Osteoblast (primary cell): Measurements from ENCODE around the gene AFAP1L2. TPM values are rescaled to one million over a fixed set of nuclear protein-coding genes. Genes with fewer than 3 reads are reported as not detected.

Experiments used
- DNase-seq: peaks from one replicate; pipeline ENCODE4 v3.0.0; 2011; ENCODE audit warnings: low spot score, mixed read lengths; ENCODE audit not compliant: insufficient read length; ENCODE audit errors: missing footprints
- H2AFZ ChIP-seq: 2 replicates; pipeline ENCODE4 v1.6.0; 2011; ENCODE audit warnings: mild to moderate bottlenecking, low read length
- H3K27ac ChIP-seq: 2 replicates; pipeline ENCODE4 v1.5.1; 2011; ENCODE audit warnings: mild to moderate bottlenecking, low read depth, low read length, moderate library complexity
- H3K27me3 ChIP-seq: 2 replicates; pipeline ENCODE4 v1.6.0; 2012; ENCODE audit warnings: mild to moderate bottlenecking, control low read depth, inconsistent platforms, low read length, moderate library complexity; ENCODE audit not compliant: insufficient read depth
- H3K36me3 ChIP-seq: 2 replicates; pipeline ENCODE4 v1.5.1; 2011; ENCODE audit warnings: mild to moderate bottlenecking, low read length, control low read depth, moderate library complexity; ENCODE audit not compliant: insufficient read depth
- H3K4me1 ChIP-seq: 2 replicates; pipeline ENCODE4 v1.5.1; 2011; ENCODE audit warnings: mild to moderate bottlenecking, low read length, control low read depth, moderate library complexity; ENCODE audit not compliant: insufficient read depth
- H3K4me2 ChIP-seq: 2 replicates; pipeline ENCODE4 v1.6.0; 2011; ENCODE audit warnings: mild to moderate bottlenecking, low read length; ENCODE audit not compliant: insufficient read depth
- H3K4me3 ChIP-seq: fragments of 200-600 bp; sonication (generic); 3 replicates; pipeline ENCODE4 v1.5.1; 2012; ENCODE audit warnings: mild to moderate bottlenecking, low read length, inconsistent platforms; ENCODE audit not compliant: insufficient read depth
- H3K79me2 ChIP-seq: 2 replicates; pipeline ENCODE4 v1.6.0; 2012; ENCODE audit warnings: mild to moderate bottlenecking, low read length, control low read depth, inconsistent platforms; ENCODE audit not compliant: insufficient read depth
- H3K9me3 ChIP-seq: 2 replicates; pipeline ENCODE4 v1.5.1; 2011; ENCODE audit warnings: low read depth, low read length, control low read depth
- H4K20me1 ChIP-seq: 2 replicates; pipeline ENCODE4 v1.6.0; 2012; ENCODE audit warnings: mild to moderate bottlenecking, low read length, control low read depth; ENCODE audit not compliant: insufficient read depth
- CTCF ChIP-seq: IDR thresholded peaks from 2 replicates; pipeline ENCODE4 v1.5.1; 2011; ENCODE audit warnings: mild to moderate bottlenecking, low read depth, low read length, moderate library complexity; ENCODE audit errors: extremely low read depth
- total RNA-seq: library from RNA; depleted of rRNA; stranded (reverse); fragments of >200 nt; gene quantifications from 2 replicates; pipeline ENCODE4 v1.2.3, GENCODE V29; 2012

AFAP1L2 gene
- total RNA-seq, 1 donor = 0.36 TPM

GRCh38 chr10:114301951-114302710 is 102.2 kb downstream of the AFAP1L2 start:
- Histone ChIP-seq H3K4me3 (no peak overlapping the region), H3K27me3 (peaks cover 10% of the 10 kb centered on the region), H3K4me2 (no peak overlapping the region), H3K36me3 (no peaks in the 10 kb centered on the region), H3K27ac (no peak overlapping the region), H3K79me2 (no peaks in the 10 kb centered on the region), H3K9me3 (no peaks in the 10 kb centered on the region), H2AFZ (no peak overlapping the region), H4K20me1 (no peaks in the 10 kb centered on the region), H3K4me1 (peaks cover 17% of the 10 kb centered on the region)
- no peak for DNase-seq
- no peak for TF ChIP-seq CTCF

- H3K4me2 ChIP-seq = no peak overlapping the region
- H3K27ac ChIP-seq = no peak overlapping the region
- H3K4me1 ChIP-seq = peaks cover 8% of the 10 kb centered on the region
- peaks cover 10% of the 10 kb centered on the region for H3K27me3 ChIP-seq
- DNase-seq = no peak
- H4K20me1 ChIP-seq = no peaks in the 10 kb centered on the region
- no peak overlapping the region for H2AFZ ChIP-seq
- no peak for TF ChIP-seq CTCF
- no peaks in the 10 kb centered on the region for H3K36me3 ChIP-seq
- no peaks in the 10 kb centered on the region for H3K9me3 ChIP-seq
- H3K79me2 ChIP-seq = no peaks in the 10 kb centered on the region
- no peak overlapping the region for H3K4me3 ChIP-seq
Observed at GRCh38 chr10:114301177-114301576, 103.1 kb downstream of the AFAP1L2 start.

- peaks cover 10% of the 10 kb centered on the region for H3K27me3 ChIP-seq
- no peak overlapping the region for H3K4me2 ChIP-seq
- H3K79me2 ChIP-seq = no peaks in the 10 kb centered on the region
- H4K20me1 ChIP-seq = no peaks in the 10 kb centered on the region
- peaks cover 3% of the 10 kb centered on the region for H3K9me3 ChIP-seq
- H3K36me3 ChIP-seq = no peaks in the 10 kb centered on the region
- TF ChIP-seq CTCF = no peak
- H2AFZ ChIP-seq = no peak overlapping the region
- H3K27ac ChIP-seq = no peak overlapping the region
- no peak for DNase-seq
- H3K4me1 ChIP-seq = peaks cover 8% of the 10 kb centered on the region
- no peak overlapping the region for H3K4me3 ChIP-seq
Observed at GRCh38 chr10:114300036-114300645, 104.2 kb downstream of the AFAP1L2 start.

GRCh38 chr10:114297136-114297705 is 107.1 kb downstream of the AFAP1L2 start:
- Histone ChIP-seq H2AFZ (no peak overlapping the region), H3K36me3 (no peaks in the 10 kb centered on the region), H3K4me2 (no peak overlapping the region), H3K27me3 (peaks cover 10% of the 10 kb centered on the region), H3K4me3 (no peak overlapping the region), H3K4me1 (no peaks in the 10 kb centered on the region), H4K20me1 (no peaks in the 10 kb centered on the region), H3K79me2 (no peaks in the 10 kb centered on the region), H3K9me3 (peaks cover 3% of the 10 kb centered on the region), H3K27ac (no peak overlapping the region)
- no peak for DNase-seq
- TF ChIP-seq CTCF = no peak
